ENCODE data around the gene MOB1B.

The MOB1B gene

DNA sequence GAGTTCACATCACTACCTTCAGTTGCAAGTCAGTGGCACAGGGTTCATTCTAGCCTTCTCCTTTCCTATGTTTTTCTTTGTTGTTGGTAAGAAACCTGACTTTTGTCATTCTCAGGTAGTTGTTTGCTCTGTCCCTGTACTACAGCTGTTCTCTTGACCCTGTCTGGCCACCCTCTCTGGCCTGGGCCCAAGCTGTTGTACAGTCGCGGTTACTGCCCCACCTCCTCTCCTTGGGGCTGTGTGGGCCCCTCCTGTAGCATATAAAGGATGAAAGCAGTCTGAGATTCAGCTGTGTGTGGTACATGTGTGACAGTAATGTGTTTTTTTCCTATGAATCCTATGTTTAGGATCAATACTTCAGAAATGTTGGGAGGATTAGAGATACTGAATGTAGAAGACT lies 12.5 kb downstream of the MOB1B start:
- DNase-seq (ENCODE audit: low spot score): no peak

- DNase-seq (ENCODE audit: low spot score): no peak
Observed at GRCh38 chr4:70915036-70915815, 13.1 kb downstream of the MOB1B start.

DNA sequence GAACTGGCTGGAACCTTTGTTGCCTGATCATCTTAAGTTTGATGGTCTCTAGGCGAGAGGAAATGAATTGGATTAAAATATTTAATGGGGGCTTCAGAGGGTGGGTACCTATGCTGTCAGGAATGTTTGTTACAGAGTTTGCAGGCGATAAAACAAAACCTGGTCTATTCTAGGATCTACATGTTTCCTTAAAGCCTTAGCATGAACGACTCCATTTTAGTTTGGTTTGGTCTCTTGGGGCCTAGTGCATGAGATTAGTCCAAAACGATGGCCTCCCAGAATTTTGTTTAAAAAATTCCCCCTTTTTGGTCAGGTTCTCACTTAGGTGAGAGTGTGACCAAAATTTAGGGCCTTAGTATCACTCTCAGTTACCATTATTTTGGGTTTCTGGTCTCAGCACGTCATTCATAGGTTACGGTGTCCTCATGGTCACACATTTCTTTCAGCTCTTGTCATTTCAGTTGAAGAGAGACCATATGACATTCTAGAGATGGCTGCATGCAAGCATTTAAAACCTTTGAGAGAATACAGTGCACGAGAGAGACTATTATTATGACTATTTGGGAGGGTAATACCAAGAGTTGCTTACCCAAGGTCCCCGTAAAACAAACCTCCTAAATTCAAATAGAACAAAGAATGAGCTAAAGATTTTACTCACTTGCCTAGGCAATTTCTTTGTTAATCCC lies 13.8 kb downstream of the MOB1B start:
- no peak for DNase-seq (ENCODE audit: low spot score)

DNA sequence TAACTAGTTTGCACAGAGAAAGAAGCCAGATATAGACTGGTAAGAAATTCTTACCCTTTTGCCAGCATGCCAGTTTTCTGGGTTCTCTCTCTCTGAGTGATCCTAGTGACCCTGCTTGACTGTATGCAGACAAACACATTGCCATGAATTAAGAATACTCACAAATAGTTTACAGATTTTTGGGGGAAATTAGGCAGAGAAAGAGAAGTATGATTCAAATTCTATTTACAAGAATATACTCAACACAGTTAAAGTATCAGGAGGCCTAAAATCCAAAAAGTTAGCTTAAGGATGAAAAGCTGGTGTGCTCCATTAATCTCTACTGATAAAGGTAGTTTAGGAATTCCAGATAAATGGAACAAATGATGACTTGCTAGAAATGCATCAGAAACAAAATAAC lies 18.4 kb downstream of the MOB1B start:
- no peak for DNase-seq (ENCODE audit: low spot score)

DNA sequence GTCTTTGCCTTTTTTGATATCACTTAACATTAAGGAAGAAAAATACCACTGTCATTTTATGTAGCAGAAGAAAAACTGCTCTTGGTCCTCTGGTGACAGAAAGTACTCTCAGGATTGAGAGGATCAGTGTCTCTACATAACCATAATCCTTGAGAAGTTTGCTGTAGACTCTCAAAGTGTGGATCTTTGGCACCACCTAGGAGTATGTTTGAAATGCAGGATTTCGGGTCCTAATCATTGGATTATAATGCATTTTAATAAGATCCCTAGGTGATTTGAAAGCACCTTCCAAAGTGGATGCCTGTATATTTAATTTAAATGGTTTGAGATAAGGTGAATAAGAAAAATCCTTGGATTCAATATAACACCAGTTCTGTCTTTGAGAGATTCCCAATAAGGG lies 23.2 kb downstream of the MOB1B start:
- DNase-seq (ENCODE audit: low spot score): no peak

DNA sequence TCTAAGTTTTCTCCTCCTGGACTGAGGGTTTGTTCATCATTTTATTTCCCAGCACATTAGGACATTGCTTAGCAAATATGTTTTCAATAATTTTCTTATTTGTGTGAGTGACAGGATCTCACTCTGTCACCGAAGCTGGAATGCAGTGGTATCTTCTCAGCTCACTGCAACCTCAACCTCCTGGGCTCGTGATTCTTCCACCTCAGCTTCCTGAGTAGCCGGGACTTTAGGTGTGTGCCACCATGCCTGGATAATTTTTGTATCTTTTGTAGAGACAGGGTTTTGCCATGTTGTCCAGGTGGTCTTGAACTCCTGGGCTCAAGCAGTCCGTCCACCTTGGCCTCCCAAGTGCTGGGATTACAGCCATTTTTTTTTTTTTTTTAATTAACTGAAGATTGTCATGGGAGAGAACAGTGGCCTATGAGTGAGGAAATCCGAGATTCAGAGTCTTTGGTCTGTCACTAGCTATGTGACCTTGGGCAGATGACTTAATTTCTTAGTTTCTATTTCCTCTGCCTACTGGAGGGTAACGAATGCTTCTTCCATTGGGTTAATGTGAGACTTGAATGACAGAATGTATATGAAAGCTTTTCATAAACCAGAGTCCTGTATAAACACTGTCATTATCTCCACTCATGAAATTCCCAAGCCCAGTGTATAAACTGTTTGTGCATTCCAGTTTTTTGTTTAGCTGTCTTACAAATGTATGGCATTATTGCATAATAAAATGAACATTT lies 23.9 kb downstream of the MOB1B start:
- no peak for DNase-seq (ENCODE audit: low spot score)

GRCh38 chr4:70927502-70928137 lies 25.5 kb downstream of the MOB1B start:
- DNase-seq (ENCODE audit: low spot score): no peak

- DNase-seq (ENCODE audit: low spot score): no peak
Observed at GRCh38 chr4:70930530-70931256, 28.5 kb downstream of the MOB1B start.

GRCh38 chr4:70931347-70931746 lies 29.2 kb downstream of the MOB1B start:
- no peak for DNase-seq (ENCODE audit: low spot score)

DNA sequence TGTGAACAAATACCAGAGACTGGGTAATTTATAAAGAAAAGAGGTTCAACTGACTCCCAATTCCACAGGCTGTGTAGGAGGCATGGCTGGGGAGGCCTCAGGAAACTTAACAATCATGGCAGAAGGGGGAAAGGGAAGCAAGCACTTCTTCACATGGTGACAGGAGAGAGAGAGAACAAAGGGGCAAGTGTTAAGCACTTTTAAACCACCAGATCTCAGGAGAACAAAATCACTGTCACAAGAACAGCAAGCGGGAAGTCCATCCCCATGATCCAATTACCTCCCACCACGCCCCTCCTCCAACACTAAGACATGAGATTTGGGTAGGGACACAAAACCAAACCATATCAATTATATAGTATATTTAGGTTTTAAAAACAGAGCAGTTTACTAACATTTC lies 30.8 kb downstream of the MOB1B start:
- DNase-seq (ENCODE audit: low spot score): no peak

DNA sequence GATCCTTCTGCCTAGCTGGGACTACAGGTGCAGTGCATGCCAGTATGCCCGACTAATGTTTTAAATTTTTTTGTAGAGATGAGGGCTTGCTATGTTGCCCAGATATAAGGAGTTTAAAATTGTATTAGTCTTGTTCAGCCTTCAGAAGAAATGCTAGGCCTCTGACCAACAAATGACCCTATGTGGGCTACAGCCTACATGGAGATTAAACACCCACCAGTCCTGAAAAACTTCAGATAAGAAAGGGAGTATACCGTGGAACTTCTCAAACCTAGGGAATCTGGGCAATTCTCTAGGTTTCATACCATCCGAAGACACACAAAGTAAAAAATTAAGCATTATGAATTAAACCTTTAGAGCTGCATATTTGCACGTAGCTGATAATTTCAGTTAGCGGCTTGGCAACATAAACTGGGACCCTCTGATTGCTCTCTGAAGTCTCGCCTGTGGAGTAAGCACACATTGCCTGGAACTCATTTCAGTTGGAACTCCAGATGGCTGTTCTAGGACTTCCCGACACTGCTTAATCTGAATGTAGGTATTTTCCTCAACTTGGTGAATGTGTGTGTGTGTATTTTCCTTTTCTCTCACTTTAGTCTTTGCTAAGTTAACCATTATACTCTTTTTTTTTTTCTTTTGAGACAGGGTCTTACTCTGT lies 33.0 kb downstream of the MOB1B start:
- DNase-seq (ENCODE audit: low spot score): no peak

- no peak for DNase-seq (ENCODE audit: low spot score)
Observed at GRCh38 chr4:70936200-70936787, 34.1 kb downstream of the MOB1B start.

DNA sequence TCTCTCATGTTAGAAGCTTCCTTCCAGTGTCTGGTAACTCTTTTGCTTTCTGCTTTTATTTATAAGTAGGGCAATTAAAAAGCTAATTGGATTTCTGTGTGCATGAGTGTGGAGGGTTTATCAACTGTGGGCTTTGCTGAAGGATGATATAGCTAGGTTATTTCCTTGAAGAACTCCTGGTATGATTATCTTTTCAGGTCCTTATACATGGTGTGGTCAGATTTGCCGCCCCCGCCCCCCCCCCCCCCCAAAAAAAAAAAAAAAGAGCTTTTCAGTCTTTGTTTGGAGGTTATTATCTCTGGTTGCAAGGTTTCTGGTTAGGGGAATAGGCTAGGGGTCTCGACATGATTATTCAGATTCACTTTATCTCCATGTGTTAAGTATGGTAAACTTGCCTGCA lies 35.9 kb downstream of the MOB1B start:
- DNase-seq (ENCODE audit: low spot score): no peak

DNA sequence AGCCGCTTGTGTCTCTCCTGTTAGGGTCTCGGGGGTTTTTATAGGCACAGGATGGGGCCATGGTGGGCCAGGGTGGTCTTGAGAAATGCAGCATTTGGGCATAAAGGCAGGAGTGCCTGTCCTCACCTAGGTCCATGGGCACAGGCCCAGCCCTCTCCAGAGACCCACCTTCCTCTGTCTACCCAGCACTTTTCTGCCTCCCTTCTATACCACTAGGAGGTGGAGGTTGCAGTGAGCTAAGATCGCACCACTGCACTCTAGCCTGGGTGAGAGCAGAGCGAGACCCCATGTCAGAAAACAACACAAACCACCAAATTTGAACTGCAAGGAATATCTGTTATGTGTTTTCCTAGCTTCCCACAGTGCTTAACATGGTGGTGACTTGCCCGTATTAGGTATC lies 38.0 kb downstream of the MOB1B start:
- DNase-seq (ENCODE audit: low spot score): no peak

- DNase-seq (ENCODE audit: low spot score): no peak
Observed at GRCh38 chr4:70943114-70943513, 40.9 kb downstream of the MOB1B start.

- peak; percentile 35 for DNase-seq (ENCODE audit: low spot score)
Observed at GRCh38 chr4:70945046-70945445, 42.9 kb downstream of the MOB1B start.

DNA sequence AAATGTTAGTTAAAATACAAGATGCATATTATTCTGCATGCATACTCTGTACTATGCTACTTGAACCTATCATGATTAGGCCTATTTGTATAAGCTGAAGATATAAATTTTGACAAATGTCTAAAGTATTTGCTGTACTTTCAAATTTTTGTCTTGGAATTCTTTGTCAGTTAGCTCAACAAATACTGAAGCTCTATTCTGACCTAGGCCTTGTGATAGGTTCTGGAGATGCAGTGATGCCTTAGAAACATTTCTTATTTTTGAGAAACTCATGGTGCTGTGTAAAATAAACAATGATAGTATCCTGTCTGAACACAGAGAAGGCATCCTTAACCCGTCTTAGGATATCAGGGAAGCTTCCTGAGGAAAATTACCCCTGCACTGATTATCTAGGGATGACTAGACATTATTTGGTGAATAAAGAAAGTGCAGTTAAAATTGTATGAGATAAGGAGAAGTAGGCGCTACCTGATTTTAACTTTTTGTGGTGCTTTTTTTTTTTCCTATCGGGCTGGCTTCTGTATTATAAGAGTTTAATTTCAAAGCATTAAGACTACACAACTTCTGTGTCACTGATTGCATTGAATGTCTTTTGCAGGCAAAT lies 43.4 kb downstream of the MOB1B start:
- no peak for DNase-seq (ENCODE audit: low spot score)

- no peak for DNase-seq (ENCODE audit: low spot score)
Observed at GRCh38 chr4:70946939-70947338, 44.8 kb downstream of the MOB1B start.

DNA sequence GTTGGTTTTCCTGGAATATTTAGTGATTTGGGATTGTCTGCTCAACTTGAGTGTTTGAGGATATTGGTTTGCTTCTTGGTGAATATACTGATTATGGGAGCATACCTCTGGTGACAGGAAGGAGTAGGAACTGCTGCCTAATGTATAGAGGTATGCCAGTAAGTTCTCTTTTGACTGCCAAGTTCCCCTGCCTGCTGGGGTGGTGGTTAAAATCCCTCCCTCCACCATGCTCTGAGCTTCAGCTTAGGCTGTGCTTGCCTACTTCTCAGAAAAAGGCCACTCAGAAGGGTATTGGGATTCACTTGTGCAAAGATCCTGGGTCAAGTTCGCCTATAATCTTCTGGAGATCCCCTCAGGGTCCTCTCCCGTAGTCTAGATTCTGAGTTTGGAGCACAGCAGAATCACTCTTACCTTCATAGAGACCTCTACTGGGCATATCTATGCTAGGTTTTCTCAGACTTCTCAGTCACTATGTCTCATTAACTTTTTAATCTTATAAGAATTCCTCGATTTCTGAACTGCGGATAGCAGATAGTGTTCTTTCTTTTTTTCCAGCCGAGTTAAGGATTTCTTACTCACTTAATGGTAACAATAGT lies 46.6 kb downstream of the MOB1B start:
- no peak for DNase-seq (ENCODE audit: low spot score)

- no peak for DNase-seq (ENCODE audit: low spot score)
Observed at GRCh38 chr4:70954032-70954431, 51.9 kb downstream of the MOB1B start.
